Pulmonary artery endothelial cell (primary cell): Measurements from ENCODE around the gene COL13A1. TPM values are rescaled to one million over a fixed set of nuclear protein-coding genes. Genes with fewer than 3 reads are reported as not detected.

Source experiments
- DNase-seq: peaks from one replicate; pipeline ENCODE4 v3.0.0-alpha.2; 2011; ENCODE audit warnings: low read depth, low spot score
- total RNA-seq: library from RNA; depleted of rRNA; stranded (reverse); fragments of >200 nt; gene quantifications from 2 replicates; pipeline ENCODE4 v1.2.3, GENCODE V29; 2014

COL13A1 gene
- total RNA-seq, 1 donor from 2014 or later: 33.6 TPM

DNA sequence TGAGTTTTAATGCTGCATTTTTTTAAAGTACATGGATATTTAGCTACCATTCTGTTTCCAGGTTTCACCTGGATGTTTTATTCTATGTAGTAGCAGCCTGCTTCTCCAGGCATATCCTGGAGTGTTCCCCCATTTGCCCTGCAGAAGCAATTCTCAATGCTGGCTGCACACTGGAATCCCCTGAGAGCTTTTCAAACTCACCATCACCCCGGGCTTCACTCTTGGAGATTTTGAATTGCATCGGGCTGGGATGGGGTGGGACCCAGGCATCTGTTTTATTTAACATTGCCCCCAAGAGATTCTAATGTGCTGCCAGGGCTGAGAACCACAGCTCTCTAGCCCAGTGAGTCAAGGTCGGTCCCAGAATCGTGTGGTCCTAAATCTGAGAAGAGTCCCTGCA lies 137.8 kb downstream of the COL13A1 start:
- no peak for DNase-seq

DNA sequence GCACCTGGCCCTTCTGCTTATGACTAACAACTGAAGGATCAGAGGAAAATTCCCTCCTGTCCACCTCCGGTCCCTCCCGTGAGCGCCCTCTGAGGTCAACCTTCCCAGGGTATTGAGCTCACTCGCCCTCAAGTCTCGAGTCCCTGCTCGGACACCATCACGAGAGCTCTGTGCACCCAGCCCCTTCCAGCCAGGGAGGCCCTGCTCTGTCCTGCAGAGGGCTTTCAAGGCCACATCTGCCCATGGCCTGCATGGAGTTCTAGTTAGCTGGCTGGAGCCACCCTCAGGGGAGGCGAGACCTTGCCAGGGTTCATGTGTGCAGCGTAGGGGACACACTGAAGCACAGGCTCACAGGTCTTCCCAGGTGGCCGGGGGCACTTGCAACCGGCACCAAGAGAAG lies 140.0 kb downstream of the COL13A1 start:
- DNase-seq: no peak

- no peak for DNase-seq
These were observed 141.7 kb downstream of the COL13A1 start for GRCh38 chr10:69943292-69943820.

DNA sequence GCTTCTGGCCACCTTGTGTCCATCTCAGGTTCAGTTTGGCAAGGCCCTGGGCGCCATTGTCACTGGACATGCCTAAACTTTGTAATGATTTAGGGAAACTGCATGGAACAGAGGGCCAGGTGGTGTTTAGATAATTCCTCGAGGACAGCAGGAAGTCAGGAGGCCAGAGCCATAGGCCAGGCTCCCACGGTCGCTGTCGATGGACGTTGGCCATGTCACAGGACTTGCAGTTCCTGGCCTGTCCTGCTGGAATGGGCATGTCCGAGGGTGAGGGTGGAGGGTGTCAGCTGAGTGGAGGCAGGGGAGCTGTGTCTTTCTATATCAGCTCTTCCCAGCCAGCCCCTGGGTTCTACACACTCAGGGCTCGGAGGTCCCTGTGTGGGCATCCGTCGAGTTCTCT lies 143.1 kb downstream of the COL13A1 start:
- no peak for DNase-seq

DNA sequence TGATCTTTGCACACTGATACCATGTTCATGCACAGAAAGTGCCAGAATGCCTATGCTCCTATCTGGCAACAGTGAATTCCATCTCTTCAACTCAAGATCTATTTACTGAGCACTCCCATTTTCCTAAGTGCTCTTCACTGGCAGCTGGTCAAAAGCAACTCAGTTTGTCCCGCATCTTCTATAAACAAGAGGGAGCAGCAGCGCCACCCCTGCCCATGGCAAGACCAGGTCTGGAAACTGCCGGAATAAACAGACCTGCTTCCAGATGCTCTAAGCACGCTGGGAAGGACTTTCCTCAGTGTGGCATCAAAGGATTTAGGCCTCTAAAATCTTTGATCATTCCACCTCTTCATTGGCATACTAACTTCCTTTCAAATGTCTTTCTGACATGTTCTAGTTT lies 146.6 kb downstream of the COL13A1 start:
- no peak for DNase-seq

DNA sequence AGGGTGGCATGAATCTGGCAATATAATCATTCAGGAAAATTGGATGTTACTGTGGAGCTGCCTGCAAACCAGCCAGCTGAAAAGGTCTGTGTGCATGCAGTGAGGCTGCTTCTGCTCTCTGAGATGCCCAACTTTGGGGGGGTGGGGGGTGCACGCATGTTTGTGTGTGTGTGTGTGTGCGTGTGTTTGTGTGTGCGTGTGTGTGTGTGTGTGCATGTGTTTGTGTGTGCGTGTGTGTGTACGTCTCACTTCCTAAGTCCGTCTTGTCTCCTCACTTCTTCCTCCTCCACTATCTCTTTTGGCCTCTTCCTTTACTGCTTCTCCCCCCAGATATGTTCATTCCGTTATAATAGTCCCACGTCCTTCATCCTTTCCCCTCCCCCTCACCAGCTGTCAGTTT lies 148.1 kb downstream of the COL13A1 start:
- no peak for DNase-seq

DNA sequence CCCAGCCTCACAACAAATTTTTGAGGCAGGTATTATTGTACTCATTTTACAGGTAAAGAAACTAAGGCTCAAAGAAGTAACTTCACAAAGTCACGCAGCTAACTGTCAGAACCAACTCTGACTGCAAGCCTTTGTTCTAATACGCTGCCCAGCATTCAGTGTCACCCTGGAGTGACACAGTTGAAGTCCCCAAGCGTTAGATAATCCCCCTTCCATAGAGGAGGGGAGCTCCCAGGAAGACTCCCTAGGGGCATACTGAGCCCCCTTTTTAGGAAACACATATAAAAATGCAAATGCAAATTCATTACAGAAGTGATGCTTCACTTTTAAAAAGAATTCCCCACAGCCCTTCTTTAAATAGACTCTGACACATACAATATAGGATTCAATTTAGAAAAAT lies 150.0 kb downstream of the COL13A1 start:
- no peak for DNase-seq

DNA sequence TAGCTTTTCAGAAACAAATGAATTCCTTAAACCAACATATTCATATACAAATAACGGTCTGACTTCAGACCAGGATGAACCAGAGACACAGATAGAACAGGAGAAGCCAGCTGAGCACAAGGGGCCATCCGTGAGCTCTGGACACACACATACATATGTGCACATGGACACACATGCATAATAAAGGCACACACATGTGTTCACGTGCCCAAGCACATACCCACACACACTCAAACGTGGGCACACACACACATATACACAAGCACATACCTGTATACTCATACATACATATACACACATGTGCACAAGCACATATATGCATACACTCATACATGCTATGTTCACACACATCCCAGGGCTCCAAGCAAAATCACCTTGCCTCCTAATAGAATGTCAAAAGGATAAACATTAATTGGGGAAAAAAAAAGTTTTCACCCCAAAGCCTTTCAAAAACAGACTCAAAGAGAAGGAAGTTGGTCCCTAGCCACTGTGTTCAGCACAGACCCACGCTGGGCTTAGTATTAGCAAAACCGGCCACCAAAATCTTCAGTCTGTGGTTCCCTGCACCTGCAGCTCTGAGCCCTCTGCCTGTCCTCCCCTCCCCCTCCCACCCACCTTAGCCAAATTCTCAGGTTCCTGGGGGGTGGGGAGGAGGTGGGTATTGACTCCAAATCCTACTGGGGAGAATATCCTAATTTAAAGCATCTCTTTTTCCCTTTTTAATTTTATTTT lies 150.5 kb downstream of the COL13A1 start:
- no peak for DNase-seq

DNA sequence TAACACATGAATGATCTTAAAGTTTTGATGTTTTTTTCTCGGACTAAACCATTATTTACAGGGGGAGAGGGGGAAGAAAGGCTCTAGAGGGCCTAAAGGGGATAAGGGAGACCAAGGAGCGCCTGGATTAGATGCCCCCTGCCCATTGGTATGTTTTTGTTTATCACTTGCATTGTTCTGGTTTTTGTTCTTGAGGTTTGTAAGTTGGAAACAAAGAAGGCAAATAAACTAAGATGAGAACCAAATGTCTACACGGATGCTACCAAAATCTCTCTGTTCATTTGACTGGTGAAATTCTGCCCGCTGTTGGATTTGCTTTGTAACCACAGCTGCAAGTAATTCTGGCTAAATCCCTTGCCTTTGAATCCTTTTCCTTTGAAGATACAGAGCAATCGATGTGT lies 151.1 kb downstream of the COL13A1 start:
- DNase-seq: no peak

GRCh38 chr10:69953851-69954250 lies 152.1 kb downstream of the COL13A1 start:
- no peak for DNase-seq

DNA sequence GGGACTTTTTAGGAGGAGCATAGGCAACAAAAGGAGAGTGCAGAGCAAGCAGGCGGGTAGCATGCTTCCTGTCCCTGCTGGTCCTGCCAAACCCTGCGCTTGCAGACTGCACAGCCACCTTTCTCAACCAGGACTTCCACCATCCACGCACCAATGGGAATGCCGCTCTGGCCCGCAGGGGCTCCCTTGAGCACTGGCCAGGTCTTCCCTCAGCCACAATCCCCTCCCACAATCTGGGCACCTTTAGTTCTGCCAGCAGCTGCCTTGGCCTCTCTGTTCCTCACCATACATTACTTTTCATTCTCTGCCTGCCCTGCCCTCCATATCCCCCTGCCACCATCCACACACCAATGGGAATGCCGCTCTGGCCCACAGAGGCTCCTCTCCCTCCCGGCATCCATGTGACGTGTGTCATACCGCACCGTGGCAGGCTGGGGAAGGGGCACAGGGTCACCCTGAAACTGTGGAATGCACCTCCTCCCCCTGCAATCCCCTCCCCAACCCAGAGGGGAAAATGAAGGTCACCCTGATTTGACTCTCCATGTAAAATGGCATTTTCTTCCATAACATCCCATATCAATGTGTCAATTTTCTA lies 153.6 kb downstream of the COL13A1 start:
- no peak for DNase-seq

GRCh38 chr10:69955897-69956740 lies 154.4 kb downstream of the COL13A1 start:
- no peak for DNase-seq

GRCh38 chr10:69956741-69957230 lies 155.1 kb downstream of the COL13A1 start:
- no peak for DNase-seq

GRCh38 chr10:69957241-69957885 lies 155.7 kb downstream of the COL13A1 start:
- no peak for DNase-seq

DNA sequence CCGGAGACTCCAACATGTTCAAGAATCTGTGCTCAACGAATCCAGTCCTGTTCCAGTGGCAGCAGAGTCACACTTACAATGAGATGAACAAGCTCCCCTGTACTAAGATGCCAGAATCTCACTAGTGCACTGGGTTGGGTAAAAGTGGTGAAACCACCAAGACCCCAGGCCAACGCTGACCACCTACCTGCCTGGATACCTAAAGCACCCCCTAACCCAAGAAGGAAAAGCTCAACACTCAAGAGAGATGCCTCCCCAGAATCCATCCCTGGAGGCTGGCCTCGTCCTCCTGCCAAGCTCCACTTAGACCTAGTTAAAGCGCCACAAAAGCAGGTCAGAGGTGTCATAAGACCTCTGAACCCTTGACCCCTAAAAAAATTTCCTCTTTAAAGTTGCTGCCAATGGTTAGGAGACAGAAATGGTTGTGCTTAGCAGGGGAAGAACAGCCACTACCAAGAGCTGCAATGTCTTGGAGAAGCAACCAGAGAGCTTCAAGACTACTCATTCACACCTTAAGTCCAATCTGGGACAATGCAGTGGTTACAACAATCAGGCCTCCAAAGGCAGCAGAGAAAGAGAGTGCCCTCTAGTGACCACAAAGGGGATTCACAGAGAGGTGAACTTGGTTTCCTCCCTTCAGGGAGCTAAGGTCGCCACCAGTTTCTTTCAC lies 156.3 kb downstream of the COL13A1 start:
- DNase-seq: peak; percentile 37

DNA sequence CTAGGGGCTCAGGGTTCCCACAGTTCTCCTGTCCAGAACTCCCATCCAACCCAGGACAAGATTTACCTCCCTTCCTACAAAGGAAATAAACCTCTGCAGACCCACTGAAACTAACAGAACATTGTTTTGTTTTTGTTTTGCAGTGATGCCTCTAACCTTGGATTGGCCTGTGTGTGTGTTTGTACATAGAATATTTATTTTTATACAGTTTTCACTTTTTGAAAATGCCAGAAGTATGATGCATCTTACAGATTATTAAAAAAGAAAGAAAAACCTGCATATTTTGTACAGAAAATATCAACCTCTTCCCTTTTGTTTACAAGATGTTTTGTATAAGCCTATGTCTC lies 156.8 kb downstream of the COL13A1 start:
- DNase-seq: no peak

GRCh38 chr10:69959911-69960310 lies 158.2 kb downstream of the COL13A1 start:
- no peak for DNase-seq

GRCh38 chr10:69960606-69960987 lies 158.9 kb downstream of the COL13A1 start:
- DNase-seq: no peak

DNA sequence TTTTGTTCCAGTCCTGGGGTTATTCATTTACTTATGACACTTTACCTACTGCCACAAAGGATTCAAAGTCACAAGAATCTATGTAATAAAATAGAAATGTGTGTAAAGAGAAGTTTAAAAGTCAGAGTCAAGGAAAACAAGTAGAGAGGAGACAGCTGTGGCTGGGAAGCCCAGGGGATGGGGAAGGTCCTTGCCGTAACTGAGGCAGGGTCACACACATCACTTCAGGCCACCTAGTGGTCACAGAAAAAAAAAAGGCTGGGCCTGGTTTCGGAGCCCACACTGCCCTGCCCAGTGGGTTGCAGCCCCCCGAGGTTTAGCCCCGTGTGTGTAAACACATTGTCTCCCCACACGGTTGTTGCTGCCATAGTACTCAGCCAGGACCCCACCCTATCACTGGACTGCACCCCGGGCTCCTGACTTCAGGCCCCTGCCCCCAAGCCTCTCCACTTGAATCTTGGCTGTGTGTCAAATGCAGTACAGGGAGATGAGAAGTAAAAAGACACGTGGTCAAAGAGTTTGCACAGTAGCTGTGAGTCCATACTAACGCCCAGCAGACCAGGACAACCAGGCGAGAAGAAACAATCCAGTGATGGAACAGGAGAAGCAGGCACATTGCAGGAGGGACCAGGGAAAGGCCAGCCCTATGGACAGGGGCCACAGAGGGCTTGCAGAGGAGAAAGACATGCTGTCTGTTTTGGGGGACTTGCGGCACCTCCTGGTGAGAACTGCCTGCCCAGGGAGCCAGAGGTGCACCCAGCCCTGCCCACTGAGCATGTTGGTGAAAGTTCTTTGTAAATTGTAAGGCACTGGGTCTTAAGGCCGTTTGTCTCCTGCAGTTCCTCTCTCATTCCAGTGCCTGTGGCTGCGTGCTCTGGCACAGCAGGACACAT lies 159.5 kb downstream of the COL13A1 start:
- no peak for DNase-seq
